K562 (cell line): ENCODE results near the gene GPR107. TPM values are rescaled to one million over a fixed set of nuclear protein-coding genes. Genes with fewer than 3 reads are reported as not detected.

Experiments
- CAMTA2 ChIP-seq: fragments of 250-450 bp; sonication (Bioruptor Pico); conservative IDR thresholded peaks from 2 replicates; pipeline ENCODE4 v1.5.1; 2022
- NR0B1 ChIP-seq: fragments of 450-650 bp; IDR thresholded peaks from one replicate; pipeline ENCODE4 v1.6.1; 2018; ENCODE audit warnings: mild to moderate bottlenecking, moderate library complexity; ENCODE audit not compliant: partially characterized antibody
- PATZ1 ChIP-seq: fragments of 250-450 bp; sonication (Bioruptor Pico); IDR thresholded peaks from 2 replicates; pipeline ENCODE4 v1.5.0; 2020; ENCODE audit warnings: mild to moderate bottlenecking, borderline replicate concordance
- ZNF507 ChIP-seq: conservative IDR thresholded peaks from 2 replicates; pipeline ENCODE4 v1.6.1; 2017; ENCODE audit warnings: missing genetic modification characterization, missing compliant biosample characterization
- ZNF609 ChIP-seq: sonication (generic); formaldehyde crosslinking; IDR thresholded peaks from 2 replicates; pipeline ENCODE4 v1.8.1; 2023; ENCODE audit warnings: missing genetic modification reagents, mild to moderate bottlenecking, borderline replicate concordance
- polyA plus RNA-seq, 8 experiments: library from polyadenylated mRNA; depleted of rRNA in 4 of 8; stranded (reverse) in 5 of 8; unstranded in 3 of 8; fragments of >200 nt; fragmentation: Nextera tagmentation in 2 of 8; fragmentation: Illumina TruSeq in 1 of 8; extraction: Ambion mirVana in 2 of 8; extraction: Trizol in 1 of 8; gene quantifications; 2 replicates each; pipeline versions ENCODE4 v1.2.1 to v1.2.3, GENCODE V29; 2011 to 2014; ENCODE audit warnings: inconsistent platforms in 1 of 8, missing spikeins in 1 of 8
- total RNA-seq, 7 experiments: library from RNA; depleted of rRNA in 6 of 7; stranded (reverse); fragments of >200 nt in 6 of 7; fragmentation: Illumina TruSeq in 2 of 7; extraction: Trizol in 2 of 7; gene quantifications; 2 replicates each; pipeline versions ENCODE4 v1.2.1 to v1.2.3, GENCODE V29; 2011 to 2021; ENCODE audit warnings: low replicate concordance in 1 of 7
- TF ChIP-seq, protein P1 (sequence below): sonication (generic); formaldehyde crosslinking; IDR thresholded peaks from 2 replicates; pipeline ENCODE4 v1.8.1; 2022; ENCODE audit warnings: missing genetic modification reagents
- TF ChIP-seq, protein P2 (sequence below): sonication (generic); formaldehyde crosslinking; IDR thresholded peaks from 2 replicates; pipeline ENCODE4 v1.8.1; 2023; ENCODE audit warnings: mild to moderate bottlenecking, missing genetic modification reagents
- TF ChIP-seq, protein P3 (sequence below): fragments of 450-650 bp; conservative IDR thresholded peaks from 2 replicates; pipeline ENCODE4 v1.6.1; 2016; ENCODE audit warnings: missing genetic modification characterization, low read depth, mild to moderate bottlenecking, control low read depth, missing compliant biosample characterization

The GPR107 gene
- total and polyA plus RNA-seq, 9 of the 15 experiments (the other 6 are each of a cell fraction or from before 2014, with no cell fraction given), result 3.2 to 34.6 (median 14.4) TPM

- no peak for TF ChIP-seq NR0B1
- TF ChIP-seq, protein P1, sequence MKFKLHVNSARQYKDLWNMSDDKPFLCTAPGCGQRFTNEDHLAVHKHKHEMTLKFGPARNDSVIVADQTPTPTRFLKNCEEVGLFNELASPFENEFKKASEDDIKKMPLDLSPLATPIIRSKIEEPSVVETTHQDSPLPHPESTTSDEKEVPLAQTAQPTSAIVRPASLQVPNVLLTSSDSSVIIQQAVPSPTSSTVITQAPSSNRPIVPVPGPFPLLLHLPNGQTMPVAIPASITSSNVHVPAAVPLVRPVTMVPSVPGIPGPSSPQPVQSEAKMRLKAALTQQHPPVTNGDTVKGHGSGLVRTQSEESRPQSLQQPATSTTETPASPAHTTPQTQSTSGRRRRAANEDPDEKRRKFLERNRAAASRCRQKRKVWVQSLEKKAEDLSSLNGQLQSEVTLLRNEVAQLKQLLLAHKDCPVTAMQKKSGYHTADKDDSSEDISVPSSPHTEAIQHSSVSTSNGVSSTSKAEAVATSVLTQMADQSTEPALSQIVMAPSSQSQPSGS (CRISPR knock-in tag), result no peak
- TF ChIP-seq ZNF507, result no peak
- TF ChIP-seq, protein P2, sequence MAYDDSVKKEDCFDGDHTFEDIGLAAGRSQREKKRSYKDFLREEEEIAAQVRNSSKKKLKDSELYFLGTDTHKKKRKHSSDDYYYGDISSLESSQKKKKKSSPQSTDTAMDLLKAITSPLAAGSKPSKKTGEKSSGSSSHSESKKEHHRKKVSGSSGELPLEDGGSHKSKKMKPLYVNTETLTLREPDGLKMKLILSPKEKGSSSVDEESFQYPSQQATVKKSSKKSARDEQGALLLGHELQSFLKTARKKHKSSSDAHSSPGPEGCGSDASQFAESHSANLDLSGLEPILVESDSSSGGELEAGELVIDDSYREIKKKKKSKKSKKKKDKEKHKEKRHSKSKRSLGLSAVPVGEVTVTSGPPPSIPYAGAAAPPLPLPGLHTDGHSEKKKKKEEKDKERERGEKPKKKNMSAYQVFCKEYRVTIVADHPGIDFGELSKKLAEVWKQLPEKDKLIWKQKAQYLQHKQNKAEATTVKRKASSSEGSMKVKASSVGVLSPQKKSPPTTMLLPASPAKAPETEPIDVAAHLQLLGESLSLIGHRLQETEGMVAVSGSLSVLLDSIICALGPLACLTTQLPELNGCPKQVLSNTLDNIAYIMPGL, result no peak
- TF ChIP-seq, protein P3, sequence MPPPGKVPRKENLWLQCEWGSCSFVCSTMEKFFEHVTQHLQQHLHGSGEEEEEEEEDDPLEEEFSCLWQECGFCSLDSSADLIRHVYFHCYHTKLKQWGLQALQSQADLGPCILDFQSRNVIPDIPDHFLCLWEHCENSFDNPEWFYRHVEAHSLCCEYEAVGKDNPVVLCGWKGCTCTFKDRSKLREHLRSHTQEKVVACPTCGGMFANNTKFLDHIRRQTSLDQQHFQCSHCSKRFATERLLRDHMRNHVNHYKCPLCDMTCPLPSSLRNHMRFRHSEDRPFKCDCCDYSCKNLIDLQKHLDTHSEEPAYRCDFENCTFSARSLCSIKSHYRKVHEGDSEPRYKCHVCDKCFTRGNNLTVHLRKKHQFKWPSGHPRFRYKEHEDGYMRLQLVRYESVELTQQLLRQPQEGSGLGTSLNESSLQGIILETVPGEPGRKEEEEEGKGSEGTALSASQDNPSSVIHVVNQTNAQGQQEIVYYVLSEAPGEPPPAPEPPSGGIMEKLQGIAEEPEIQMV (tag), result no peak
- TF ChIP-seq PATZ1 (CRISPR knock-in tag), result no peak
- TF ChIP-seq CAMTA2 (CRISPR knock-in tag), result no peak
- TF ChIP-seq ZNF609, result no peak
- TF ChIP-seq, all 486 proteins: peak for 0
These were observed 58.3 kb downstream of the GPR107 start (continued) for GRCh38 chr9:130111786-130112537.
